Measurements from ENCODE around the gene SYVN1.

DNA sequence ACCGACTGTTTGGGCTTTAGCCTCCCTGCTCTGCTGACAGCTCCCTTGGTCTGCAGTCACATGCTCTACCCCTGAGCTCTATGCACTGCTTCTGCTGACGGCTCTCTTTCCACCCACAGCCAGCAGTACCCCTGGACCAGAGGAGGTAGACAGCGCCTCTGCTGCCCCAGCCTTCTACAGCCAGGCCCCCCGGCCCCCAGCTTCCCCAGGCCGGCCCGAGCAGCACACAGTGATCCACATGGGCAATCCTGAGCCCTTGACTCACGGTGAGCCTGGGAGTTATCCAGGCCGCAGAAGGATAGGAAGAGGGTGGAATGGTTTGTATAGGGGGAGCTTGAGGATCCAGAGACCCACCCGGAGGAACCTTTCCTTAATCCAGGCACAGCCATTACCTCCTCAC is 47.5 kb downstream of the SYVN1 start:
- TF ChIP-seq, protein P1, sequence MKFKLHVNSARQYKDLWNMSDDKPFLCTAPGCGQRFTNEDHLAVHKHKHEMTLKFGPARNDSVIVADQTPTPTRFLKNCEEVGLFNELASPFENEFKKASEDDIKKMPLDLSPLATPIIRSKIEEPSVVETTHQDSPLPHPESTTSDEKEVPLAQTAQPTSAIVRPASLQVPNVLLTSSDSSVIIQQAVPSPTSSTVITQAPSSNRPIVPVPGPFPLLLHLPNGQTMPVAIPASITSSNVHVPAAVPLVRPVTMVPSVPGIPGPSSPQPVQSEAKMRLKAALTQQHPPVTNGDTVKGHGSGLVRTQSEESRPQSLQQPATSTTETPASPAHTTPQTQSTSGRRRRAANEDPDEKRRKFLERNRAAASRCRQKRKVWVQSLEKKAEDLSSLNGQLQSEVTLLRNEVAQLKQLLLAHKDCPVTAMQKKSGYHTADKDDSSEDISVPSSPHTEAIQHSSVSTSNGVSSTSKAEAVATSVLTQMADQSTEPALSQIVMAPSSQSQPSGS (CRISPR knock-in tag; IDR thresholded peaks at IDR 0.05; ENCODE audit: borderline replicate concordance, low read depth): no peak
- TF ChIP-seq ZNF671 (CRISPR knock-in tag; IDR thresholded peaks at IDR 0.05) (no peak), MAX (CRISPR knock-in tag; IDR thresholded peaks at IDR 0.05) (no peak), AFF4 (CRISPR knock-in tag; IDR thresholded peaks at IDR 0.05; ENCODE audit: borderline replicate concordance) (no peak), NR2C2 (CRISPR knock-in tag; IDR thresholded peaks at IDR 0.05) (no peak), ZNF512 (CRISPR knock-in tag; IDR thresholded peaks at IDR 0.05; ENCODE audit: borderline replicate concordance) (no peak), ATF3 (CRISPR knock-in tag; conservative IDR thresholded peaks at IDR 0.05) (no peak)
- TF ChIP-seq, protein P2, sequence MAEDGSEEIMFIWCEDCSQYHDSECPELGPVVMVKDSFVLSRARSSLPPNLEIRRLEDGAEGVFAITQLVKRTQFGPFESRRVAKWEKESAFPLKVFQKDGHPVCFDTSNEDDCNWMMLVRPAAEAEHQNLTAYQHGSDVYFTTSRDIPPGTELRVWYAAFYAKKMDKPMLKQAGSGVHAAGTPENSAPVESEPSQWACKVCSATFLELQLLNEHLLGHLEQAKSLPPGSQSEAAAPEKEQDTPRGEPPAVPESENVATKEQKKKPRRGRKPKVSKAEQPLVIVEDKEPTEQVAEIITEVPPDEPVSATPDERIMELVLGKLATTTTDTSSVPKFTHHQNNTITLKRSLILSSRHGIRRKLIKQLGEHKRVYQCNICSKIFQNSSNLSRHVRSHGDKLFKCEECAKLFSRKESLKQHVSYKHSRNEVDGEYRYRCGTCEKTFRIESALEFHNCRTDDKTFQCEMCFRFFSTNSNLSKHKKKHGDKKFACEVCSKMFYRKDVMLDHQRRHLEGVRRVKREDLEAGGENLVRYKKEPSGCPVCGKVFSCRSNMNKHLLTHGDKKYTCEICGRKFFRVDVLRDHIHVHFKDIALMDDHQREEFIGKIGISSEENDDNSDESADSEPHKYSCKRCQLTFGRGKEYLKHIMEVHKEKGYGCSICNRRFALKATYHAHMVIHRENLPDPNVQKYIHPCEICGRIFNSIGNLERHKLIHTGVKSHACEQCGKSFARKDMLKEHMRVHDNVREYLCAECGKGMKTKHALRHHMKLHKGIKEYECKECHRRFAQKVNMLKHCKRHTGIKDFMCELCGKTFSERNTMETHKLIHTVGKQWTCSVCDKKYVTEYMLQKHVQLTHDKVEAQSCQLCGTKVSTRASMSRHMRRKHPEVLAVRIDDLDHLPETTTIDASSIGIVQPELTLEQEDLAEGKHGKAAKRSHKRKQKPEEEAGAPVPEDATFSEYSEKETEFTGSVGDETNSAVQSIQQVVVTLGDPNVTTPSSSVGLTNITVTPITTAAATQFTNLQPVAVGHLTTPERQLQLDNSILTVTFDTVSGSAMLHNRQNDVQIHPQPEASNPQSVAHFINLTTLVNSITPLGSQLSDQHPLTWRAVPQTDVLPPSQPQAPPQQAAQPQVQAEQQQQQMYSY (CRISPR knock-in tag; IDR thresholded peaks at IDR 0.05): no peak
- TF ChIP-seq, protein P3, sequence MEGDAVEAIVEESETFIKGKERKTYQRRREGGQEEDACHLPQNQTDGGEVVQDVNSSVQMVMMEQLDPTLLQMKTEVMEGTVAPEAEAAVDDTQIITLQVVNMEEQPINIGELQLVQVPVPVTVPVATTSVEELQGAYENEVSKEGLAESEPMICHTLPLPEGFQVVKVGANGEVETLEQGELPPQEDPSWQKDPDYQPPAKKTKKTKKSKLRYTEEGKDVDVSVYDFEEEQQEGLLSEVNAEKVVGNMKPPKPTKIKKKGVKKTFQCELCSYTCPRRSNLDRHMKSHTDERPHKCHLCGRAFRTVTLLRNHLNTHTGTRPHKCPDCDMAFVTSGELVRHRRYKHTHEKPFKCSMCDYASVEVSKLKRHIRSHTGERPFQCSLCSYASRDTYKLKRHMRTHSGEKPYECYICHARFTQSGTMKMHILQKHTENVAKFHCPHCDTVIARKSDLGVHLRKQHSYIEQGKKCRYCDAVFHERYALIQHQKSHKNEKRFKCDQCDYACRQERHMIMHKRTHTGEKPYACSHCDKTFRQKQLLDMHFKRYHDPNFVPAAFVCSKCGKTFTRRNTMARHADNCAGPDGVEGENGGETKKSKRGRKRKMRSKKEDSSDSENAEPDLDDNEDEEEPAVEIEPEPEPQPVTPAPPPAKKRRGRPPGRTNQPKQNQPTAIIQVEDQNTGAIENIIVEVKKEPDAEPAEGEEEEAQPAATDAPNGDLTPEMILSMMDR (IDR thresholded peaks at IDR 0.05): no peak
- TF ChIP-seq, protein P4, sequence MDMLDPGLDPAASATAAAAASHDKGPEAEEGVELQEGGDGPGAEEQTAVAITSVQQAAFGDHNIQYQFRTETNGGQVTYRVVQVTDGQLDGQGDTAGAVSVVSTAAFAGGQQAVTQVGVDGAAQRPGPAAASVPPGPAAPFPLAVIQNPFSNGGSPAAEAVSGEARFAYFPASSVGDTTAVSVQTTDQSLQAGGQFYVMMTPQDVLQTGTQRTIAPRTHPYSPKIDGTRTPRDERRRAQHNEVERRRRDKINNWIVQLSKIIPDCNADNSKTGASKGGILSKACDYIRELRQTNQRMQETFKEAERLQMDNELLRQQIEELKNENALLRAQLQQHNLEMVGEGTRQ (CRISPR knock-in tag; IDR thresholded peaks at IDR 0.05): no peak
